Measurements from ENCODE around the gene SMS.

- TF ChIP-seq CTCF (IDR thresholded peaks at IDR 0.05) (no peak), POLR2A (IDR thresholded peaks at IDR 0.05) (no peak)
Observed at GRCh38 chrX:21944136-21944615, 3.7 kb downstream of the SMS start.

Data from testis (tissue), 2 donors.